HepG2 (cell line): ENCODE results near the gene PSD4. TPM values are rescaled to one million over a fixed set of nuclear protein-coding genes. Genes with fewer than 3 reads are reported as not detected.

Source experiments
- ATRX ChIP-seq: sonication (generic); formaldehyde crosslinking; IDR thresholded peaks from 2 replicates; pipeline ENCODE4 v1.4.0; 2020; ENCODE audit warnings: missing genetic modification reagents, borderline replicate concordance
- FOSL2 ChIP-seq: sonication (generic); formaldehyde crosslinking; IDR thresholded peaks from 2 replicates; pipeline ENCODE4 v1.4.0; 2020; ENCODE audit warnings: missing genetic modification reagents
- ISL2 ChIP-seq: sonication (generic); formaldehyde crosslinking; IDR thresholded peaks from 2 replicates; pipeline ENCODE4 v1.5.0; 2020; ENCODE audit warnings: missing genetic modification reagents
- MATR3 ChIP-seq: sonication (generic); formaldehyde crosslinking; IDR thresholded peaks from 2 replicates; pipeline ENCODE4 v1.4.0; 2020; ENCODE audit warnings: missing genetic modification reagents
- MED8 ChIP-seq: sonication (generic); formaldehyde crosslinking; IDR thresholded peaks from 2 replicates; pipeline ENCODE4 v1.8.1; 2023; ENCODE audit warnings: mild to moderate bottlenecking, missing genetic modification reagents; ENCODE audit not compliant: insufficient replicate concordance
- MTA1 ChIP-seq: sonication (generic); formaldehyde crosslinking; IDR thresholded peaks from 2 replicates; pipeline ENCODE4 v1.4.0; 2020; ENCODE audit warnings: missing genetic modification reagents, mild to moderate bottlenecking, borderline replicate concordance
- MXD3 ChIP-seq: IDR thresholded peaks from 2 replicates; pipeline ENCODE4 v1.6.1; 2016; ENCODE audit warnings: mild to moderate bottlenecking, missing biosample characterization, missing genetic modification reagents
- NFIC ChIP-seq: IDR thresholded peaks from 2 replicates; pipeline ENCODE4 v1.6.1; 2012; ENCODE audit warnings: mild to moderate bottlenecking, low read length, inconsistent platforms
- NR3C1 ChIP-seq: sonication (generic); formaldehyde crosslinking; IDR thresholded peaks from 2 replicates; pipeline ENCODE4 v1.4.0; 2020; ENCODE audit warnings: missing genetic modification reagents
- PHF20 ChIP-seq: sonication (generic); formaldehyde crosslinking; IDR thresholded peaks from 2 replicates; pipeline ENCODE4 v1.5.0; 2020; ENCODE audit warnings: mild to moderate bottlenecking, missing genetic modification reagents
- RARA ChIP-seq: IDR thresholded peaks from 2 replicates; pipeline ENCODE4 v1.6.1; 2016; ENCODE audit warnings: missing genetic modification reagents, missing compliant biosample characterization
- SATB2 ChIP-seq: sonication (generic); formaldehyde crosslinking; IDR thresholded peaks from 2 replicates; pipeline ENCODE4 v1.5.0; 2020; ENCODE audit warnings: missing genetic modification reagents
- SRSF1 ChIP-seq: fragments of 200-400 bp; formaldehyde crosslinking; optimal IDR thresholded peaks from 2 replicates; pipeline ENCODE3; 2017; ENCODE audit warnings: mild to moderate bottlenecking, low read depth, low read length, moderate library complexity
- SRSF9 ChIP-seq: fragments of 200-400 bp; formaldehyde crosslinking; IDR thresholded peaks from 2 replicates; pipeline ENCODE4 v1.6.1; 2018; ENCODE audit warnings: borderline replicate concordance, mild to moderate bottlenecking, low read depth, low read length; ENCODE audit not compliant: insufficient read depth, poor library complexity, severe bottlenecking
- TEAD3 ChIP-seq: optimal IDR thresholded peaks from 2 replicates; pipeline ENCODE3; 2016; ENCODE audit warnings: borderline replicate concordance
- XBP1 ChIP-seq: sonication (generic); formaldehyde crosslinking; IDR thresholded peaks from 2 replicates; pipeline ENCODE4 v1.5.0; 2020; ENCODE audit warnings: missing genetic modification reagents
- ZNF18 ChIP-seq: sonication (generic); formaldehyde crosslinking; IDR thresholded peaks from 2 replicates; pipeline ENCODE4 v1.8.0; 2022; ENCODE audit warnings: mild to moderate bottlenecking, missing genetic modification reagents; ENCODE audit not compliant: insufficient replicate concordance
- ZNF234 ChIP-seq: sonication (generic); formaldehyde crosslinking; conservative IDR thresholded peaks from 2 replicates; pipeline ENCODE4 v1.5.1; 2020; ENCODE audit warnings: mild to moderate bottlenecking, missing genetic modification reagents
- ZNF24 ChIP-seq: fragments of 450-650 bp; IDR thresholded peaks from 2 replicates; pipeline ENCODE4 v1.6.1; 2017; ENCODE audit warnings: antibody characterized with exemption, mild to moderate bottlenecking
- ZNF276 ChIP-seq: sonication (generic); formaldehyde crosslinking; IDR thresholded peaks from 2 replicates; pipeline ENCODE4 v1.4.0; 2020; ENCODE audit warnings: mild to moderate bottlenecking, low read depth, missing genetic modification reagents
- ZNF430 ChIP-seq: sonication (generic); formaldehyde crosslinking; IDR thresholded peaks from 2 replicates; pipeline ENCODE4 v1.9.0; 2021; ENCODE audit warnings: mild to moderate bottlenecking, missing genetic modification reagents
- ZNF431 ChIP-seq: sonication (generic); formaldehyde crosslinking; IDR thresholded peaks from 2 replicates; pipeline ENCODE4 v1.9.0; 2022; ENCODE audit warnings: missing genetic modification reagents, low read depth, mild to moderate bottlenecking, borderline replicate concordance
- ZNF547 ChIP-seq: sonication (generic); formaldehyde crosslinking; IDR thresholded peaks from 2 replicates; pipeline ENCODE4 v1.5.1; 2020; ENCODE audit warnings: mild to moderate bottlenecking, missing genetic modification reagents
- ZNF607 ChIP-seq: sonication (generic); formaldehyde crosslinking; IDR thresholded peaks from 2 replicates; pipeline ENCODE4 v1.5.1; 2020; ENCODE audit warnings: missing genetic modification reagents, mild to moderate bottlenecking, borderline replicate concordance
- polyA plus RNA-seq, 8 experiments: library from polyadenylated mRNA; depleted of rRNA in 3 of 8; stranded (reverse) in 7 of 8; unstranded in 1 of 8; fragments of >200 nt; fragmentation: Illumina TruSeq in 4 of 8; extraction: Trizol in 4 of 8; gene quantifications; 2 replicates each; pipeline versions ENCODE4 v1.2.1 to v1.2.3, GENCODE V29; 2011 to 2016; ENCODE audit warnings: low read depth in 4 of 8, missing spikeins in 1 of 8, mixed read lengths in 1 of 8; ENCODE audit not compliant: insufficient read depth in 1 of 8
- total RNA-seq, 5 experiments: library from RNA; depleted of rRNA; stranded (reverse); fragments of >200 nt; fragmentation: Illumina TruSeq; extraction: Trizol; gene quantifications; 2 replicates each; pipeline ENCODE4 v1.2.3, GENCODE V29; 2016; ENCODE audit warnings: low read depth in 1 of 5
- TF ChIP-seq, protein P1 (sequence below): sonication (generic); formaldehyde crosslinking; IDR thresholded peaks from 2 replicates; pipeline ENCODE4 v1.5.0; 2020; ENCODE audit warnings: missing genetic modification reagents, mild to moderate bottlenecking, borderline replicate concordance

Gene PSD4
- total and polyA plus RNA-seq, 2 of the 13 experiments (the other 11 are each of a cell fraction or from before 2014, with no cell fraction given): 5.8 to 9.4 TPM

- TF ChIP-seq ZNF276 (no peak), MTA1 (CRISPR knock-in tag) (no peak), RARA (CRISPR knock-in tag) (peak; percentile 87), ZNF234 (no peak), MATR3 (CRISPR knock-in tag) (no peak), NFIC (peak; percentile 39; the same call in 1 of the 2 replicates), MXD3 (CRISPR knock-in tag) (no peak), SATB2 (CRISPR knock-in tag) (no peak), ZNF18 (no peak), FOSL2 (CRISPR knock-in tag) (peak; percentile 37; the same call in 1 of the 2 replicates), PHF20 (no peak), ZNF607 (CRISPR knock-in tag) (no peak), ZNF430 (CRISPR knock-in tag) (no peak), ATRX (no peak), SRSF9 (no peak), NR3C1 (CRISPR knock-in tag) (no peak), ZNF547 (CRISPR knock-in tag) (no peak), XBP1 (CRISPR knock-in tag) (no peak), SRSF1 (no peak), ZNF431 (no peak), ZNF24 (no peak), MED8 (no peak), ISL2 (CRISPR knock-in tag) (peak; percentile 59; the same call in 1 of the 2 replicates), TEAD3 (CRISPR knock-in tag) (no peak)
- TF ChIP-seq, protein P1, sequence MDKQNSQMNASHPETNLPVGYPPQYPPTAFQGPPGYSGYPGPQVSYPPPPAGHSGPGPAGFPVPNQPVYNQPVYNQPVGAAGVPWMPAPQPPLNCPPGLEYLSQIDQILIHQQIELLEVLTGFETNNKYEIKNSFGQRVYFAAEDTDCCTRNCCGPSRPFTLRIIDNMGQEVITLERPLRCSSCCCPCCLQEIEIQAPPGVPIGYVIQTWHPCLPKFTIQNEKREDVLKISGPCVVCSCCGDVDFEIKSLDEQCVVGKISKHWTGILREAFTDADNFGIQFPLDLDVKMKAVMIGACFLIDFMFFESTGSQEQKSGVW (CRISPR knock-in tag): no peak
Measured at GRCh38 chr2:113166187-113166645, 7.6 kb upstream of the PSD4 start (continued).
